Endothelial cell of umbilical vein (primary cell): ENCODE data around the gene LOXHD1. TPM values are rescaled to one million over a fixed set of nuclear protein-coding genes. Genes with fewer than 3 reads are reported as not detected.

Experiments used
- BruUV-seq: library from RNA; stranded (reverse); fragments of 400-500 nt; replicated peaks from 2 replicates; lab custom pipeline; 2021; lab: Mats Ljungman, UMichigan
- CTCF ChIA-PET: fragments of 300-600, 350-600 bp; sonication (Branson Sonifier 250); formaldehyde crosslinking; loops from one replicate; lab custom pipeline; 2021; ENCODE audit warnings: antibody characterized with exemption, inconsistent platforms; lab: Charles Lee
- POLR2A ChIA-PET: fragments of 300-600, 350-600 bp; sonication (Branson Sonifier 250); formaldehyde crosslinking; loops from one replicate; lab custom pipeline; 2021; ENCODE audit warnings: antibody characterized with exemption, inconsistent platforms; lab: Charles Lee
- DNase-seq: peaks from one replicate; pipeline ENCODE4 v3.0.0-alpha.2; 2011; ENCODE audit warnings: low read depth, low spot score
- FAIRE-seq: peaks from 2 replicates; lab custom pipeline; 2011; peaks lifted over from hg19 to GRCh38; lab: Jason Lieb, UNC
- H2AFZ ChIP-seq: 2 replicates; pipeline ENCODE4 v1.6.0; 2012; ENCODE audit warnings: low read depth, low read length, control low read depth, inconsistent platforms
- H3K27ac ChIP-seq: 2 replicates; pipeline ENCODE4 v1.5.1; 2011; ENCODE audit warnings: low read depth, mild to moderate bottlenecking, control low read depth, low read length, moderate library complexity; ENCODE audit not compliant: insufficient read depth
- H3K27me3 ChIP-seq, 2 experiments: 2 replicates each; pipeline versions ENCODE4 v1.6.0 to v1.6.1; 2011; ENCODE audit warnings: low read length in 2 of 2, mixed read lengths in 1 of 2; ENCODE audit not compliant: control insufficient read depth in 2 of 2, insufficient read depth in 2 of 2
- H3K36me3 ChIP-seq, 2 experiments: 2 replicates in 1 of 2; 3 replicates in 1 of 2; pipeline ENCODE4 v1.5.1; 2011; ENCODE audit warnings: low read length in 2 of 2, mild to moderate bottlenecking in 1 of 2, moderate library complexity in 1 of 2; ENCODE audit not compliant: control insufficient read depth in 2 of 2, insufficient read depth in 2 of 2; ENCODE audit errors: extremely low read depth in 1 of 2
- H3K4me1 ChIP-seq: 3 replicates; pipeline ENCODE4 v1.5.1; 2011; ENCODE audit warnings: mild to moderate bottlenecking, low read length; ENCODE audit not compliant: control insufficient read depth, insufficient read depth; ENCODE audit errors: extremely low read depth
- H3K4me2 ChIP-seq: 2 replicates; pipeline ENCODE4 v1.6.1; 2011; ENCODE audit warnings: low read length, control low read depth, mixed read lengths; ENCODE audit not compliant: insufficient read depth
- H3K4me3 ChIP-seq, 3 experiments: fragments of 200-600 bp in 1 of 3; sonication (generic), shearing (Covaris generic) in 1 of 3; replicated peaks in 1 of 3; 2 replicates each; pipeline ENCODE4 v1.5.1; 2011 to 2016; ENCODE audit warnings: control low read depth in 3 of 3, low read length in 3 of 3, mild to moderate bottlenecking in 2 of 3, inconsistent platforms in 1 of 3, low read depth in 1 of 3, moderate library complexity in 1 of 3; ENCODE audit not compliant: insufficient read depth in 1 of 3
- H3K79me2 ChIP-seq: 2 replicates; pipeline ENCODE4 v1.6.0; 2012; ENCODE audit warnings: low read length, inconsistent platforms; ENCODE audit not compliant: control insufficient read depth, insufficient read depth
- H3K9ac ChIP-seq: replicated peaks from 2 replicates; pipeline ENCODE3; 2011; ENCODE audit warnings: low read length, control low read depth; ENCODE audit not compliant: insufficient read depth; ENCODE audit errors: extremely low read depth
- H3K9me1 ChIP-seq: replicated peaks from 3 replicates; pipeline ENCODE4 v1.6.0; 2011; ENCODE audit warnings: mild to moderate bottlenecking, low read length; ENCODE audit not compliant: control insufficient read depth, insufficient read depth; ENCODE audit errors: extremely low read depth
- H3K9me3 ChIP-seq: replicated peaks from 2 replicates; pipeline ENCODE4 v1.5.1; 2012; ENCODE audit warnings: low read length, inconsistent platforms; ENCODE audit not compliant: control insufficient read depth, insufficient read depth
- H4K20me1 ChIP-seq: replicated peaks from 2 replicates; pipeline ENCODE3; 2011; ENCODE audit warnings: mild to moderate bottlenecking, low read length; ENCODE audit not compliant: control insufficient read depth, insufficient read depth; ENCODE audit errors: extremely low read depth
- EZH2 ChIP-seq: IDR thresholded peaks from 2 replicates; pipeline ENCODE4 v1.6.1; 2012; ENCODE audit warnings: borderline replicate concordance, low read depth, mild to moderate bottlenecking, moderate library complexity, low read length, inconsistent platforms; ENCODE audit not compliant: severe bottlenecking
- FOS ChIP-seq: IDR thresholded peaks from 2 replicates; pipeline ENCODE4 v1.6.1; 2011; ENCODE audit warnings: mild to moderate bottlenecking, low read length, moderate library complexity, borderline replicate concordance; ENCODE audit not compliant: insufficient read depth
- GATA2 ChIP-seq: IDR thresholded peaks from 2 replicates; pipeline ENCODE4 v1.7.0; 2011; ENCODE audit warnings: low read depth, mild to moderate bottlenecking, moderate library complexity, mixed read lengths, low read length; ENCODE audit not compliant: insufficient read length, insufficient read depth
- JUN ChIP-seq: IDR thresholded peaks from 2 replicates; pipeline ENCODE4 v1.6.1; 2011; ENCODE audit warnings: borderline replicate concordance, low read depth; ENCODE audit not compliant: insufficient read length, insufficient read depth
- MYC ChIP-seq: IDR thresholded peaks from one replicate; pipeline ENCODE4 v1.6.1; 2011; ENCODE audit warnings: mild to moderate bottlenecking, low read depth, low read length
- POLR2A ChIP-seq: IDR thresholded peaks from 2 replicates; pipeline ENCODE4 v1.6.1; 2012; ENCODE audit warnings: low read depth, mild to moderate bottlenecking, control low read depth, low read length
- POLR2AphosphoS5 ChIP-seq: IDR thresholded peaks from 2 replicates; pipeline ENCODE4 v1.6.1; 2012; ENCODE audit warnings: low read depth, mild to moderate bottlenecking, control low read depth, low read length, moderate library complexity; ENCODE audit not compliant: insufficient read depth
- dilution Hi-C: fragments of 300-500 bp; cut with MboI; formaldehyde crosslinking; loops from one replicate; pipeline ENCODE4 v1.15.0; 2019; ENCODE audit warnings: low sequenced_read_pairs; ENCODE audit not compliant: extremely low pct_ligation_motif_present
- intact Hi-C: fragments of 100-400 bp; cut with micrococcal nuclease; formaldehyde crosslinking; loops from one replicate; pipeline ENCODE4 v1.10.0; 2022
- polyA plus RNA-seq, 4 experiments: library from polyadenylated mRNA; depleted of rRNA in 3 of 4; stranded (reverse) in 3 of 4; unstranded in 1 of 4; fragments of >200 nt; gene quantifications; 2 replicates each; pipeline versions ENCODE4 v1.2.1 to v1.2.3, GENCODE V29; 2011 to 2012; ENCODE audit warnings: missing spikeins in 1 of 4
- total RNA-seq: library from RNA; stranded (reverse); gene quantifications from 2 replicates; pipeline ENCODE4 v1.2.3, GENCODE V29; 2021
- TF ChIP-seq, protein P1 (sequence below), 2 donors: IDR thresholded peaks; 1 replicate in 1 of 2; 2 replicates in 1 of 2; pipeline ENCODE4 v1.5.1; 2011; ENCODE audit warnings: low read length in 2 of 2, mild to moderate bottlenecking in 2 of 2, moderate library complexity in 2 of 2, control low read depth in 1 of 2, inconsistent platforms in 1 of 2, low read depth in 1 of 2; ENCODE audit not compliant: insufficient read depth in 1 of 2; ENCODE audit errors: extremely low read depth in 1 of 2
- TF ChIP-seq, protein P2 (sequence below): IDR thresholded peaks from 2 replicates; pipeline ENCODE4 v1.6.1; 2011; ENCODE audit not compliant: insufficient read depth, insufficient read length

The LOXHD1 gene
- total and polyA plus RNA-seq, 2 donors (not counting 3 experiments of a cell fraction or from before 2014, with no cell fraction given) = not detected

DNA sequence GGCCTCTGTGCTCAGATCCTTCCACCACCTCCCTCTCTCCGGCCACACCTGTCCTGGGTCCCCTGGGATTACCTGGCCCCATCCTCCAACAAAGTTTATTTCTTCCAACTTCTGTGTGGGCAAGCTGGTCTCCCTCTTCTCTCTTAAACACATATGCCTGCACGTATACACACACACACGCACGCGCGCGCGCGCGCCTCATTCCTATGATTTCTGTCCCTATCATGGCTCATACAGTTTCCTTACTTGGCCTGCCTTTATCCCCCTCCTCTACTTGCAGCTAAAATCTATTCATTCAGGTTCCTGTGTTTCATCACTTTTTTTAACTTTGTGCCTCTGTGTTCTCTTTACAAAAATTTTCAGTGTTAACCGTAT is 96.4 kb downstream of the LOXHD1 start:
- Histone ChIP-seq H3K27me3 (no peaks in the 10 kb centered on the region), H3K9me1 (no peaks in the 10 kb centered on the region), H3K9ac (no peak overlapping the region), H3K27ac (no peak overlapping the region), H3K4me1 (no peaks in the 10 kb centered on the region), H3K79me2 (no peaks in the 10 kb centered on the region), H3K9me3 (no peaks in the 10 kb centered on the region), H3K4me2 (no peak overlapping the region), H3K4me3 (no peak overlapping the region), H4K20me1 (no peaks in the 10 kb centered on the region), H2AFZ (no peak overlapping the region), H3K36me3 (no peaks in the 10 kb centered on the region)
- dilution Hi-C loops (no loop called here), intact Hi-C loops (no loop called here)
- no peak for FAIRE-seq
- ChIA-PET POLR2A (no interaction called here), CTCF (no interaction called here)
- no peak for DNase-seq
- TF ChIP-seq JUN = no peak
- TF ChIP-seq MYC = no peak
- no peak for TF ChIP-seq FOS
- no peak for TF ChIP-seq POLR2A
- TF ChIP-seq, protein P1, sequence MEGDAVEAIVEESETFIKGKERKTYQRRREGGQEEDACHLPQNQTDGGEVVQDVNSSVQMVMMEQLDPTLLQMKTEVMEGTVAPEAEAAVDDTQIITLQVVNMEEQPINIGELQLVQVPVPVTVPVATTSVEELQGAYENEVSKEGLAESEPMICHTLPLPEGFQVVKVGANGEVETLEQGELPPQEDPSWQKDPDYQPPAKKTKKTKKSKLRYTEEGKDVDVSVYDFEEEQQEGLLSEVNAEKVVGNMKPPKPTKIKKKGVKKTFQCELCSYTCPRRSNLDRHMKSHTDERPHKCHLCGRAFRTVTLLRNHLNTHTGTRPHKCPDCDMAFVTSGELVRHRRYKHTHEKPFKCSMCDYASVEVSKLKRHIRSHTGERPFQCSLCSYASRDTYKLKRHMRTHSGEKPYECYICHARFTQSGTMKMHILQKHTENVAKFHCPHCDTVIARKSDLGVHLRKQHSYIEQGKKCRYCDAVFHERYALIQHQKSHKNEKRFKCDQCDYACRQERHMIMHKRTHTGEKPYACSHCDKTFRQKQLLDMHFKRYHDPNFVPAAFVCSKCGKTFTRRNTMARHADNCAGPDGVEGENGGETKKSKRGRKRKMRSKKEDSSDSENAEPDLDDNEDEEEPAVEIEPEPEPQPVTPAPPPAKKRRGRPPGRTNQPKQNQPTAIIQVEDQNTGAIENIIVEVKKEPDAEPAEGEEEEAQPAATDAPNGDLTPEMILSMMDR (IDR thresholded peaks at IDR 0.05; ENCODE audit: extremely low read depth in 1 of 2, insufficient read depth in 1 of 2, low read depth in 1 of 2, low read length in 2 of 2) = no peak
- TF ChIP-seq, protein P2, sequence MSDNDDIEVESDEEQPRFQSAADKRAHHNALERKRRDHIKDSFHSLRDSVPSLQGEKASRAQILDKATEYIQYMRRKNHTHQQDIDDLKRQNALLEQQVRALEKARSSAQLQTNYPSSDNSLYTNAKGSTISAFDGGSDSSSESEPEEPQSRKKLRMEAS = no peak
- TF ChIP-seq GATA2 = no peak
- no peak for TF ChIP-seq POLR2AphosphoS5
- no peak for TF ChIP-seq EZH2
- BruUV-seq = no TSS peak
